Hepatocyte (in vitro differentiated cells): ENCODE data around the gene BACH1. TPM values are rescaled to one million over a fixed set of nuclear protein-coding genes. Genes with fewer than 3 reads are reported as not detected.

Experiments
- DNase-seq: peaks from one replicate; pipeline ENCODE4 v3.0.0-alpha.2; 2016; ENCODE audit warnings: low spot score
- H2AFZ ChIP-seq: fragments of 200-600 bp; sonication (generic); 2 replicates; pipeline ENCODE4 v1.6.0; 2016; ENCODE audit warnings: antibody characterized with exemption, mild to moderate bottlenecking
- H3K27ac ChIP-seq: fragments of 200-600 bp; sonication (generic); 2 replicates; pipeline ENCODE4 v1.5.1; 2016; ENCODE audit warnings: mild to moderate bottlenecking
- H3K27me3 ChIP-seq: fragments of 200-600 bp; sonication (generic); 2 replicates; pipeline ENCODE4 v1.6.1; 2016
- H3K36me3 ChIP-seq: fragments of 200-600 bp; sonication (generic); replicated peaks from 2 replicates; pipeline ENCODE4 v1.5.1; 2016; ENCODE audit warnings: low read depth; ENCODE audit not compliant: insufficient read depth
- H3K4me1 ChIP-seq: fragments of 200-600 bp; sonication (generic); 2 replicates; pipeline ENCODE4 v1.5.1; 2016; ENCODE audit warnings: mild to moderate bottlenecking, moderate library complexity; ENCODE audit not compliant: insufficient read depth
- H3K4me2 ChIP-seq: fragments of 200-600 bp; sonication (generic); 2 replicates; pipeline ENCODE4 v1.6.0; 2016
- H3K4me3 ChIP-seq: fragments of 200-600 bp; sonication (generic); 2 replicates; pipeline ENCODE4 v1.5.1; 2016; ENCODE audit warnings: mild to moderate bottlenecking
- H3K79me2 ChIP-seq: fragments of 200-600 bp; sonication (generic); 2 replicates; pipeline ENCODE4 v1.6.0; 2017; ENCODE audit warnings: mild to moderate bottlenecking
- H3K9me2 ChIP-seq: fragments of 200-600 bp; sonication (generic); replicated peaks from 2 replicates; pipeline ENCODE4 v1.6.0; 2017; ENCODE audit warnings: mild to moderate bottlenecking; ENCODE audit not compliant: insufficient read depth
- H3K9me3 ChIP-seq: fragments of 200-600 bp; sonication (generic); 2 replicates; pipeline ENCODE4 v1.5.1; 2016; ENCODE audit warnings: low read depth, mild to moderate bottlenecking
- H4K20me1 ChIP-seq: fragments of 200-600 bp; sonication (generic); 2 replicates; pipeline ENCODE4 v1.6.0; 2016; ENCODE audit warnings: mild to moderate bottlenecking; ENCODE audit not compliant: insufficient read depth, poor library complexity, severe bottlenecking
- EZH2 ChIP-seq: fragments of 200-600 bp; sonication (generic); IDR thresholded peaks from 2 replicates; pipeline ENCODE4 v1.6.1; 2016; ENCODE audit warnings: antibody characterized with exemption, mild to moderate bottlenecking, borderline replicate concordance
- EZH2phosphoT487 ChIP-seq: fragments of 200-600 bp; sonication (generic); IDR thresholded peaks from one replicate; pipeline ENCODE4 v1.6.1; 2018; ENCODE audit warnings: antibody characterized with exemption, mild to moderate bottlenecking, low read depth, moderate library complexity; ENCODE audit not compliant: unreplicated experiment, severe bottlenecking
- WGBS: methylation state at CpG from one replicate; pipeline ENCODE4 v1.1.6; 2016; ENCODE audit warnings: low lambda C conversion rate; ENCODE audit errors: missing lambda C conversion rate; 5-methylcytosine and 5-hydroxymethylcytosine counted together
- polyA plus RNA-seq: library from polyadenylated mRNA; unstranded; fragments of >200 nt; fragmentation: Nextera tagmentation; extraction: Ambion mirVana; gene quantifications from 2 replicates; pipeline ENCODE4 v1.2.1, GENCODE V29; 2016
- total RNA-seq: library from RNA; depleted of rRNA; stranded (reverse); fragments of >200 nt; gene quantifications from 2 replicates; pipeline ENCODE4 v1.2.3, GENCODE V29; 2014
- TF ChIP-seq, protein P1 (sequence below): fragments of 200-600 bp; sonication (generic); IDR thresholded peaks from 2 replicates; pipeline ENCODE4 v1.5.1; 2016; ENCODE audit warnings: antibody characterized with exemption, mild to moderate bottlenecking; ENCODE audit not compliant: poor library complexity

The BACH1 gene
- total and polyA plus RNA-seq, 2 experiments from 2014 or later = 19.7 to 79.8 TPM

DNA sequence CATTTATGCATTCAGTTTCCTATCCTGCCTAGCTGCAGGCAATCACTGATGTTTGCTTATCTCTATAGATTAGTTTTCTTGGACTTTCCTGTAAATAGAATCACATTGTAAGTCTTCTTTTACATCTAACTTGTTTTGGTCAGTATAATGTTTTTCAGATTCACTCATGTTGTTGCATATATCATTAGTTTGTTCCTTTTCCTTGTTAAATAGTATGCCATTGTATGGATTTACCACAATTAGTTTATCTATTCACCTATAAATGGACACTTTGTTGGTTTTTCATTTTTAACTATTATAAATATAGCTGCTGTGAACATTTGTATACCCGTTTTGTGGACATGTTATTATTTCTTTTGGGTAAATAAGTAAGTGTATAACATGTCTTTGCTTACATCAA lies 44.2 kb upstream of the BACH1 start:
- no peaks in the 10 kb centered on the region for H3K79me2 ChIP-seq
- H3K4me2 ChIP-seq = no peak overlapping the region
- no peak overlapping the region for H3K27ac ChIP-seq
- no peak overlapping the region for H2AFZ ChIP-seq
- no peak overlapping the region for H3K4me3 ChIP-seq
- no peak for DNase-seq
- H4K20me1 ChIP-seq = no peaks in the 10 kb centered on the region
- H3K9me3 ChIP-seq = no peaks in the 10 kb centered on the region
- 89% methylated on average over 1 of the region's 1 CpG for WGBS
- H3K27me3 ChIP-seq = no peaks in the 10 kb centered on the region
- TF ChIP-seq EZH2phosphoT487 (no peak), EZH2 (no peak)
- TF ChIP-seq, protein P1, sequence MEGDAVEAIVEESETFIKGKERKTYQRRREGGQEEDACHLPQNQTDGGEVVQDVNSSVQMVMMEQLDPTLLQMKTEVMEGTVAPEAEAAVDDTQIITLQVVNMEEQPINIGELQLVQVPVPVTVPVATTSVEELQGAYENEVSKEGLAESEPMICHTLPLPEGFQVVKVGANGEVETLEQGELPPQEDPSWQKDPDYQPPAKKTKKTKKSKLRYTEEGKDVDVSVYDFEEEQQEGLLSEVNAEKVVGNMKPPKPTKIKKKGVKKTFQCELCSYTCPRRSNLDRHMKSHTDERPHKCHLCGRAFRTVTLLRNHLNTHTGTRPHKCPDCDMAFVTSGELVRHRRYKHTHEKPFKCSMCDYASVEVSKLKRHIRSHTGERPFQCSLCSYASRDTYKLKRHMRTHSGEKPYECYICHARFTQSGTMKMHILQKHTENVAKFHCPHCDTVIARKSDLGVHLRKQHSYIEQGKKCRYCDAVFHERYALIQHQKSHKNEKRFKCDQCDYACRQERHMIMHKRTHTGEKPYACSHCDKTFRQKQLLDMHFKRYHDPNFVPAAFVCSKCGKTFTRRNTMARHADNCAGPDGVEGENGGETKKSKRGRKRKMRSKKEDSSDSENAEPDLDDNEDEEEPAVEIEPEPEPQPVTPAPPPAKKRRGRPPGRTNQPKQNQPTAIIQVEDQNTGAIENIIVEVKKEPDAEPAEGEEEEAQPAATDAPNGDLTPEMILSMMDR = no peak
- peaks cover 11% of the 10 kb centered on the region for H3K4me1 ChIP-seq
- H3K36me3 ChIP-seq = no peaks in the 10 kb centered on the region
- no peaks in the 10 kb centered on the region for H3K9me2 ChIP-seq

DNA sequence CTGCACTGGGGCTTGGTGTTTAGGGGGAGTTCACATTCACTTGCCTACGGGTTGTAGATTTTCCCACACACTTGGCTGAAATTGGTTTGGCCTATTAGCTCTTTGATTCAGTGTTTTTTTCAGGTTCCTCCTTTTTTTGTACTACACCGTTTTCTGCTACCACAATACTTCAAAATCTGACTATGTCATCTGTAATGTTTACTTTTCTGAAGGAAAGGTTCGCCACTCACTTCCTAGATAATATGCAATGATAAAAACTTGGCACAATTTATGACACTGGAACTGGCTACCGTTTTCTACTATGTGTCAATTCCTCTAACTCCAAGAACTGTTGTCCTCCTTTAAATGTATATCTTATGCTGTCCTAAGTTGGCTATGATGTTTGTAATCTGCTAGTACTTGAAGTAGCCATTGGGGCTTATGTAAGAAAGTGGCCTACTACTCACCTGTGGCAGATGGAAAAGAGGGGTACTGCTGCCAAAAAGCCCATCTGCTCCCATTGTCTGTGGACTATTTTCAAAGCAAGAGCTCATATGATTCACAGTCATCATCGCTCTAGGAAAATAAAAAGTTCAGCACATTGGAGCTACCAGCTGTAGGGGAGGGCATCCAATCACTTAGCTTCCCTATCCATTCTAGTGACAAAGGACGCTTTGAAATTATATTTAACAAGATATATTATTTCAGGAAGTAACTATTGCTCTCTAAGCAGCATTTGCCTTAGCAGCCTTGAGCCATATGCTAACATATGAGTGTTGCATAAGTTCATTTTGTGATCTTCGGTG lies 42.4 kb upstream of the BACH1 start:
- peaks cover 11% of the 10 kb centered on the region for H3K4me1 ChIP-seq
- no peak overlapping the region for H3K27ac ChIP-seq
- no peak overlapping the region for H3K4me2 ChIP-seq
- H3K9me2 ChIP-seq = no peaks in the 10 kb centered on the region
- no peak overlapping the region for H2AFZ ChIP-seq
- no peak overlapping the region for H3K4me3 ChIP-seq
- DNase-seq = no peak
- no peaks in the 10 kb centered on the region for H3K27me3 ChIP-seq
- H4K20me1 ChIP-seq = no peaks in the 10 kb centered on the region
- no peak for TF ChIP-seq EZH2phosphoT487
- TF ChIP-seq EZH2 = no peak
- TF ChIP-seq, protein P1 = no peak
- 86% methylated on average over 7 of the region's 7 CpGs for WGBS
- no peaks in the 10 kb centered on the region for H3K79me2 ChIP-seq
- H3K36me3 ChIP-seq = no peaks in the 10 kb centered on the region
- no peaks in the 10 kb centered on the region for H3K9me3 ChIP-seq

DNA sequence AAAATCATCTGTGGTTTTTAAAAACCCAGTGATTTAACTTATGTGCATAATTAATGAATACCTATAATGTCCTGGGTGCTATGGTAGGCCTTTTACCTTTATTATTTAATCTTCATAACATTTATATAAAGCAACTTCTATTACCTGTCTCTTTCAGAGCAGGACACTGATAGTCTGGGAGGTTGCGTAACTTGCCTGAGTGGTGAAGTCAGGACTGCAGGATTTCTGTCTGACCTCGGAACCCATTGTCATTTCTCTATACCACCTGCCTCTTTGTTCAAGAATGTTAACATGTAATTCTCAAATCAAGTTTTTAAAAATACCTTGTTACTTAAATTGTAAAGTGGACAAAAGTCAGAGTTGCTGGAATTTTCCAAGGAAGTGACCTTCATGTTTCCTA lies 41.0 kb upstream of the BACH1 start:
- Histone ChIP-seq H3K36me3 (no peaks in the 10 kb centered on the region), H2AFZ (no peak overlapping the region), H3K4me3 (no peak overlapping the region), H3K9me3 (no peaks in the 10 kb centered on the region), H3K9me2 (no peaks in the 10 kb centered on the region), H3K4me1 (peaks cover 11% of the 10 kb centered on the region), H3K27ac (no peak overlapping the region), H3K79me2 (no peaks in the 10 kb centered on the region), H3K27me3 (no peaks in the 10 kb centered on the region), H3K4me2 (no peak overlapping the region), H4K20me1 (no peaks in the 10 kb centered on the region)
- TF ChIP-seq EZH2 (no peak), EZH2phosphoT487 (no peak)
- TF ChIP-seq, protein P1 = no peak
- 82% methylated on average over 2 of the region's 2 CpGs for WGBS
- no peak for DNase-seq
